IMR-90 (cell line): ENCODE data around the gene LRP1B.

Experiments used
- BHLHE40 ChIP-seq: fragments of 150-350 bp; IDR thresholded peaks from 2 replicates; pipeline ENCODE4 v1.6.1; 2016; ENCODE audit warnings: mild to moderate bottlenecking, low read depth, low read length
- CEBPB ChIP-seq: IDR thresholded peaks from 2 replicates; pipeline ENCODE4 v1.6.1; 2012; ENCODE audit warnings: low read depth, low read length, improper control_type of control experiment
- CHD1 ChIP-seq: IDR thresholded peaks from 2 replicates; pipeline ENCODE4 v1.6.1; 2012; ENCODE audit warnings: low read depth, low read length, improper control_type of control experiment
- FOS ChIP-seq: fragments of 150-350 bp; IDR thresholded peaks from 2 replicates; pipeline ENCODE4 v1.6.1; 2016; ENCODE audit warnings: low read depth, low read length
- MAFK ChIP-seq: IDR thresholded peaks from 2 replicates; pipeline ENCODE4 v1.6.1; 2012; ENCODE audit warnings: low read depth, low read length, improper control_type of control experiment
- MAZ ChIP-seq: IDR thresholded peaks from 2 replicates; pipeline ENCODE4 v1.6.1; 2012; ENCODE audit warnings: low read depth, mild to moderate bottlenecking, low read length, improper control_type of control experiment, moderate library complexity, borderline replicate concordance
- MXI1 ChIP-seq: IDR thresholded peaks from 2 replicates; pipeline ENCODE4 v1.6.1; 2012; ENCODE audit warnings: low read depth, mild to moderate bottlenecking, low read length, moderate library complexity, borderline replicate concordance
- POLR2A ChIP-seq: IDR thresholded peaks from 2 replicates; pipeline ENCODE4 v1.6.1; 2012; ENCODE audit warnings: mild to moderate bottlenecking, low read depth, low read length
- RAD21 ChIP-seq: IDR thresholded peaks from 2 replicates; pipeline ENCODE4 v1.6.1; 2012; ENCODE audit warnings: low read length, improper control_type of control experiment
- RCOR1 ChIP-seq: IDR thresholded peaks from 2 replicates; pipeline ENCODE4 v1.6.1; 2012; ENCODE audit warnings: mild to moderate bottlenecking, low read length, improper control_type of control experiment; ENCODE audit not compliant: insufficient replicate concordance
- SMC3 ChIP-seq: fragments of 150-350 bp; IDR thresholded peaks from 2 replicates; pipeline ENCODE4 v1.6.1; 2016; ENCODE audit warnings: low read depth, mild to moderate bottlenecking, antibody characterized with exemption, low read length, moderate library complexity
- TF ChIP-seq, protein P1 (sequence below): conservative IDR thresholded peaks from 2 replicates; pipeline ENCODE4 v1.5.1; 2012; ENCODE audit warnings: mild to moderate bottlenecking, low read depth, low read length, improper control_type of control experiment
- TF ChIP-seq, protein P2 (sequence below): fragments of 150-350 bp; IDR thresholded peaks from 2 replicates; pipeline ENCODE4 v1.6.1; 2017; ENCODE audit warnings: mild to moderate bottlenecking, antibody characterized with exemption, low read length, low read depth
- TF ChIP-seq, protein P3 (sequence below): fragments of 150-350 bp; IDR thresholded peaks from 2 replicates; pipeline ENCODE4 v1.6.1; 2016; ENCODE audit warnings: low read depth, mild to moderate bottlenecking, low read length, moderate library complexity, borderline replicate concordance

DNA sequence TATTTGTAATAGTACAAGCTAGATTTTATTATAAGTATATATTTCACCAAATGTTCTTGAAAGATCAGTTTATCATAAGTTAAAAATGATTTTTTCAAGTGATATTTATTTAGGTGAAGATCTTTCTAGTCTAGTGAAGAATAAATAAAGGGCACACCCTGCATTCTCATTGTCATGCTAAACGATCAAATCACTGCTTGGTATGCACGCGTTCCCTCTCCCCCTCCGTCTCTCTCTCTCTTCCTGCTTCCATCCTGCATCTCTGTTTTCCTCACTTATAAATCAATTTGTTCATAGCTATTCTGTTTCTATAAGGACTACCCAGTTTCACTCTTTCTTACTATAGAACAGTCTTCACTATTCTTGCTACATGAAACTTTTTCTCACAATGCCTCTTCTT, 1067.4 kb downstream of the LRP1B start:
- TF ChIP-seq, protein P1, sequence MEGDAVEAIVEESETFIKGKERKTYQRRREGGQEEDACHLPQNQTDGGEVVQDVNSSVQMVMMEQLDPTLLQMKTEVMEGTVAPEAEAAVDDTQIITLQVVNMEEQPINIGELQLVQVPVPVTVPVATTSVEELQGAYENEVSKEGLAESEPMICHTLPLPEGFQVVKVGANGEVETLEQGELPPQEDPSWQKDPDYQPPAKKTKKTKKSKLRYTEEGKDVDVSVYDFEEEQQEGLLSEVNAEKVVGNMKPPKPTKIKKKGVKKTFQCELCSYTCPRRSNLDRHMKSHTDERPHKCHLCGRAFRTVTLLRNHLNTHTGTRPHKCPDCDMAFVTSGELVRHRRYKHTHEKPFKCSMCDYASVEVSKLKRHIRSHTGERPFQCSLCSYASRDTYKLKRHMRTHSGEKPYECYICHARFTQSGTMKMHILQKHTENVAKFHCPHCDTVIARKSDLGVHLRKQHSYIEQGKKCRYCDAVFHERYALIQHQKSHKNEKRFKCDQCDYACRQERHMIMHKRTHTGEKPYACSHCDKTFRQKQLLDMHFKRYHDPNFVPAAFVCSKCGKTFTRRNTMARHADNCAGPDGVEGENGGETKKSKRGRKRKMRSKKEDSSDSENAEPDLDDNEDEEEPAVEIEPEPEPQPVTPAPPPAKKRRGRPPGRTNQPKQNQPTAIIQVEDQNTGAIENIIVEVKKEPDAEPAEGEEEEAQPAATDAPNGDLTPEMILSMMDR, result no peak
- TF ChIP-seq POLR2A (no peak), CHD1 (no peak), MXI1 (no peak), MAFK (no peak), RAD21 (no peak), MAZ (no peak), SMC3 (no peak), CEBPB (no peak), RCOR1 (no peak), BHLHE40 (no peak), FOS (no peak)
- TF ChIP-seq, protein P2, sequence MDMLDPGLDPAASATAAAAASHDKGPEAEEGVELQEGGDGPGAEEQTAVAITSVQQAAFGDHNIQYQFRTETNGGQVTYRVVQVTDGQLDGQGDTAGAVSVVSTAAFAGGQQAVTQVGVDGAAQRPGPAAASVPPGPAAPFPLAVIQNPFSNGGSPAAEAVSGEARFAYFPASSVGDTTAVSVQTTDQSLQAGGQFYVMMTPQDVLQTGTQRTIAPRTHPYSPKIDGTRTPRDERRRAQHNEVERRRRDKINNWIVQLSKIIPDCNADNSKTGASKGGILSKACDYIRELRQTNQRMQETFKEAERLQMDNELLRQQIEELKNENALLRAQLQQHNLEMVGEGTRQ, result no peak
- TF ChIP-seq, protein P3, sequence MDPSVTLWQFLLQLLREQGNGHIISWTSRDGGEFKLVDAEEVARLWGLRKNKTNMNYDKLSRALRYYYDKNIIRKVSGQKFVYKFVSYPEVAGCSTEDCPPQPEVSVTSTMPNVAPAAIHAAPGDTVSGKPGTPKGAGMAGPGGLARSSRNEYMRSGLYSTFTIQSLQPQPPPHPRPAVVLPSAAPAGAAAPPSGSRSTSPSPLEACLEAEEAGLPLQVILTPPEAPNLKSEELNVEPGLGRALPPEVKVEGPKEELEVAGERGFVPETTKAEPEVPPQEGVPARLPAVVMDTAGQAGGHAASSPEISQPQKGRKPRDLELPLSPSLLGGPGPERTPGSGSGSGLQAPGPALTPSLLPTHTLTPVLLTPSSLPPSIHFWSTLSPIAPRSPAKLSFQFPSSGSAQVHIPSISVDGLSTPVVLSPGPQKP, result no peak
